ENCODE data around the gene RIMS4. TPM values are rescaled to one million over a fixed set of nuclear protein-coding genes. Genes with fewer than 3 reads are reported as not detected.
A peak's percentile ranks its signal among the peaks of the same experiment; 100 is the strongest.

RIMS4 gene
- total and polyA plus RNA-seq, 5 donors, result 0.38 to 2.4 (median 1.2) TPM

DNA sequence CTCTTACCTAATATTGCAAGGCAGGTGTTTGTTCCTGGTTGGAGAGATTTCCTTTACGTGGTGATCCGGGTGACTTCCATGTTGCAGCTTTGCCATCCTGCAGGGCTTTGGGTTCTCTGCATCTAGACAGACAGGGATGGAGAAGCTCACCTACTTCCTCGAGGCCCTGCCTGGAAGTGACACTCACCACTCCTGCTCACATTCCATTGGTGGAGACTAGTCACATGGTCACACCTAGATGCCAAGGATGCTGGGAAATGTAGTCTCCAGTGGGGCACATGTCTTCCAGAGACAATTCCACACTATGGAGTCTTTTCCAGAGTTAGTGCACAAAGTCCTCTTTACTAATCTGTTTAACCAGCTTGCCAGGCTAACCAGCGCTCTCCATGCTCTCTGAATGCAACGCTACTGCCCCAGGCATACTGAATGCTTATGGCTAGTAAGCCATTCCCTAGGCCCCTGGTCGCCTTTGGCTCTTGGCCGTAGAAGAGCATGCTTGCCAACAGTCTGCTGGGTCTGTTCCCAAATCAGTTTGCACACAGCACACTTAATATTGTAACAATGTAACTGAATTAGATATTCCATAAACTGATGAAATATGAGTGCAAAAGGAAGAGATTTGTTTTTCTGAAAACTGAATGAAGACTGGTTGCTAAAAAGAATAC is 71.4 kb downstream of the RIMS4 start:
- intact Hi-C loops (cut with DNase I), result loop anchor here in 1 of 4 donors (10.0 kb wide), 2 partner anchors 354 to 524 kb away; partner anchors contain the start of gene OSER1
- no peak overlapping the region for H3K27ac ChIP-seq (ENCODE audit: low read length)
- H3K4me3 ChIP-seq (ENCODE audit: low read length), result no peak overlapping the region
- DNase-seq (peak in 2 of 3 donors; percentile 59 to 77), ATAC-seq (peak; percentile 76 to 83)
- no peaks in the 10 kb centered on the region for H3K27me3 ChIP-seq (ENCODE audit: control insufficient read depth, insufficient read depth)
- no peaks in the 10 kb centered on the region for H3K4me1 ChIP-seq (ENCODE audit: control insufficient read depth, insufficient read depth, low read length)
- no peaks in the 10 kb centered on the region for H3K9me3 ChIP-seq (ENCODE audit: control insufficient read depth, low read length)
- 65% methylated on average over 7 of the region's 7 CpGs for WGBS

DNA sequence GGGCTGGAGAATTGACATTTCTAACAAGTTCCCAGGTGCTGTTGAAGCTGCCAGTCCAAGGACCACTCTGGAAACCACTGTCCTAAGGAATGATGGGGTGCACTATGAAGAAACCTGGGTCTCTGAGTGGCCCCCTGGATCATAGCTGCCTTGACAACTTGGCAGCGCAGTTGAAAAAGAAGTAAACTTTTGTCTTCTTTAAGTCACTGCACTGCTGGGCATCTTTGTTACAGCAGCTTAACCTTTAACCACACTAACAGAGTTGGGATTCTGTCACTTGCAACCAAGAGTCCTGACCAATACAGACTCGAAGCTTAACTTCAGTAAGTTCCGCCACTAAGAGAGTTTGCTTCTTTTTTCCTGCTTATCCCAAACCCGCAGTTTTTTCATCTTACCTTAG is 73.2 kb downstream of the RIMS4 start:
- H3K27me3 ChIP-seq (ENCODE audit: control insufficient read depth, insufficient read depth), result no peaks in the 10 kb centered on the region
- WGBS, result 96% methylated on average over 4 of the region's 4 CpGs
- DNase-seq, result no peak
- intact Hi-C loops (cut with DNase I), result loop anchor here in 1 of 4 donors (10.0 kb wide), 2 partner anchors 352 to 522 kb away; partner anchors contain the start of gene OSER1
- no peaks in the 10 kb centered on the region for H3K4me1 ChIP-seq (ENCODE audit: control insufficient read depth, insufficient read depth, low read length)
- no peak overlapping the region for H3K27ac ChIP-seq (ENCODE audit: low read length)
- H3K9me3 ChIP-seq (ENCODE audit: control insufficient read depth, low read length), result no peaks in the 10 kb centered on the region
- ATAC-seq, result no peak
- H3K4me3 ChIP-seq (ENCODE audit: low read length), result no peak overlapping the region

DNA sequence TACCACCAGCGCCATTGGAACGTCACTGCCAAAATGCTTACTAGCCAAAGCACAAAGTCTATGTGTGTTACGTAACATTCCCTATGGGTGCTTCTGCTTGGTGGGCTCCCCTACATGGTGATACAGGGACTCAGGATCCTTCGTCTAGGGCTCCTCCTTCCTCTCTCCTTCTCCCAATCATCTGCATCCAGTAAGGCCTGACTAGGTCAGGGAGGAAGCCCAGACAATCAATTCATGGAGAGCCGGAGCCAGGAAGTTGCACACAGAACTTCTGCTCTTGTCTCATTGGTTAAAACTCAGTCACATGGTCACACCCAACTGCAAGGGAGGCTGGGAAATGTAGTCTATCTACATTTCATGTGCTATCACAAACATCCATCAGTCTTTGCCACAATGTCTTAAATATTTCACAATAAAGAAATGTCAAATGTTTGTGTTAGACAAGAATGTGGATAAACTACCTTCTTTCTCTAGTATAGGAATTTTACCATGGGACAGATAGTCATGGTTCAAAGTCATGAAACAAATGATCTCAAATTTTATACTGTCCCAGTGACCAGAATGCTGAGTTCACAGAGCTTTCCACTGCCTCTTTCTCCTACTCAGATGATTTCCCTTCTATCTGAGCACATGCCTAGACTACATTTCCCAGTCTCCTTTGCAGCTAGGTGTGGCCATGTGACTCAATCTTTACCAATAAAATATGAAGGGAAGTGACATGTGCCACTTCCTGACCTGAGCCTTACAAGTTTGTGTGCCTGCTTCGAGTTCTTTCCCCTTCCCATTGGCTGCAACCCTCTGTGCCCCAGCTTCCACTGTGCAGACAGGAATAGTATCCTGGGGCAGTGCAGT is 74.0 kb downstream of the RIMS4 start:
- DNase-seq, result peak in 2 of 3 donors; percentile 62 to 81
- Histone ChIP-seq H3K9me3 (ENCODE audit: control insufficient read depth, low read length) (no peaks in the 10 kb centered on the region), H3K27me3 (ENCODE audit: control insufficient read depth, insufficient read depth) (no peaks in the 10 kb centered on the region), H3K4me1 (ENCODE audit: control insufficient read depth, insufficient read depth, low read length) (no peaks in the 10 kb centered on the region), H3K4me3 (ENCODE audit: low read length) (no peak overlapping the region), H3K27ac (ENCODE audit: low read length) (peak overlapping the region; percentile 53)
- intact Hi-C loops (cut with DNase I), result loop anchor here in 1 of 4 donors (10.0 kb wide), 2 partner anchors 352 to 522 kb away; partner anchors contain the start of gene OSER1
- ATAC-seq, result peak; percentile 79 to 82
- 36% methylated on average over 6 of the region's 6 CpGs for WGBS

DNA sequence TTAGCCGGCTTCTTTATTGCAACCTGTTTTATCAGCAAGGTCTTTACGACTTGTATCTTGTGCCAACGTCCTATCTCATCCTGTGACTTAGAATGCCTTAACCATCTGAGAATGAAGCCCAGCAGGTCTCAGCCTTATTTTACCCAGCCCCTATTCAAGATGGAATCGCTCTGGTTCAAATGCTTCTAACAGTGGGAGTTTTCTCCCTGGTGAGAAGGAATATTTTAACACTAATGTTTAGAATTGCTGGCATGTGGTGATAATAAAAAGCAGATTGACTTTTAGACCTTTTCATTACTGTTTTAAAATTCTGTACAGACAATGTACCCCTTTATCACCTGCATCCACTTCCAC is 74.6 kb downstream of the RIMS4 start:
- no peak for DNase-seq
- no peak for ATAC-seq
- no peaks in the 10 kb centered on the region for H3K27me3 ChIP-seq (ENCODE audit: control insufficient read depth, insufficient read depth)
- H3K27ac ChIP-seq (ENCODE audit: low read length), result peak overlapping the region; percentile 53
- no peak overlapping the region for H3K4me3 ChIP-seq (ENCODE audit: low read length)
- intact Hi-C loops (cut with DNase I), result loop anchor here in 1 of 4 donors (10.0 kb wide), 2 partner anchors 351 to 521 kb away; partner anchors contain the start of gene OSER1
- H3K9me3 ChIP-seq (ENCODE audit: control insufficient read depth, low read length), result no peaks in the 10 kb centered on the region
- WGBS, result 88% methylated on average over 4 of the region's 4 CpGs
- H3K4me1 ChIP-seq (ENCODE audit: control insufficient read depth, insufficient read depth, low read length), result no peaks in the 10 kb centered on the region

- Histone ChIP-seq H3K27me3 (ENCODE audit: control insufficient read depth, insufficient read depth) (no peaks in the 10 kb centered on the region), H3K9me3 (ENCODE audit: control insufficient read depth, low read length) (no peaks in the 10 kb centered on the region), H3K4me1 (ENCODE audit: control insufficient read depth, insufficient read depth, low read length) (peaks cover 2% of the 10 kb centered on the region), H3K27ac (ENCODE audit: low read length) (no peak overlapping the region), H3K4me3 (ENCODE audit: low read length) (no peak overlapping the region)
- DNase-seq, result peak in 1 of 3 donors; percentile 16
- intact Hi-C loops (cut with DNase I), result loop anchor here in 1 of 4 donors (10.0 kb wide), 2 partner anchors 350 to 520 kb away; partner anchors contain the start of gene OSER1
- ATAC-seq, result no peak
- 56% methylated on average over 3 of the region's 3 CpGs for WGBS
Observed at GRCh38 chr20:44734938-44735337, 75.4 kb downstream of the RIMS4 start.

DNA sequence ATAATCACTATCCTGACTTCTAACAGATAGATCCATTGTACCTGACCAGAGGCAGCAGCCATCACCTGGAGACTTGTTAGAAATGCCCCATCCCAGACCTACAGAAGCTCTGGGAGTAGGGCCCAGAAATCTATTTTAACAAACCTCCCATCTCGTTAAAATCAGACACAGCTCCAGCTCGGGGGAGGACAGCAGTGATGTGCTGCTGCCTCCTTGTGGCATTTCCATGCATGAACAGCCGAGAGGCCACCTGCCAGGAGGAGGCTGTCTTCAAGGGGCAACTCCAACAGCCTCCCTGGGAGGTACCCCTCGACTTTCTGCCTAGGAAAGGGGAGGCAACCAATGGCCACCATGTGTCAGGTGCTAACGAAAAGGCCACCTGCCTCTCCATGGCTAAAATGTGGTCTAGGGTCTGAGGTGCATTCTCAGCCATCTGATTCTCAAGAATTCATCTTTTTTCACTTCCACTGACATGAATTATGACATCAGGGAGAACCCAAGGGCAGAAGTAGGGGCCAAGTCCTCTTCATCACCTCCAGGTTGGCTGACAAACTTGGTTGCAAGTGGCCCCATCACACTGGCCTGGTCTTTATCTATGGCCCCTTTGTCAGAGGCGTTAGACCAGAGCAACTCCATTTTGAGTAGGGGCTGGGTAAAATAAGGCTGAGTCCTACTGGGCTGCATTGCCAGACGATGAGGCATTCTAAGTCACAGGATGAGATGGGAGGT is 76.8 kb downstream of the RIMS4 start:
- H3K9me3 ChIP-seq (ENCODE audit: control insufficient read depth, low read length), result no peaks in the 10 kb centered on the region
- DNase-seq (peak; percentile 72 to 89 (median 86)), ATAC-seq (peak; percentile 37 to 49)
- H3K4me3 ChIP-seq (ENCODE audit: low read length), result no peak overlapping the region
- 23% methylated on average over 7 of the region's 7 CpGs for WGBS
- peak overlapping the region; percentile 5 for H3K27ac ChIP-seq (ENCODE audit: low read length)
- intact Hi-C loops (cut with DNase I), result loop anchor here (1.0 to 10.0 kb wide), 4 partner anchors 48 to 519 kb away; partner anchors contain the start of gene OSER1 (in 1 of the 4)
- peaks cover 7% of the 10 kb centered on the region for H3K4me1 ChIP-seq (ENCODE audit: control insufficient read depth, insufficient read depth, low read length)
- no peaks in the 10 kb centered on the region for H3K27me3 ChIP-seq (ENCODE audit: control insufficient read depth, insufficient read depth)

DNA sequence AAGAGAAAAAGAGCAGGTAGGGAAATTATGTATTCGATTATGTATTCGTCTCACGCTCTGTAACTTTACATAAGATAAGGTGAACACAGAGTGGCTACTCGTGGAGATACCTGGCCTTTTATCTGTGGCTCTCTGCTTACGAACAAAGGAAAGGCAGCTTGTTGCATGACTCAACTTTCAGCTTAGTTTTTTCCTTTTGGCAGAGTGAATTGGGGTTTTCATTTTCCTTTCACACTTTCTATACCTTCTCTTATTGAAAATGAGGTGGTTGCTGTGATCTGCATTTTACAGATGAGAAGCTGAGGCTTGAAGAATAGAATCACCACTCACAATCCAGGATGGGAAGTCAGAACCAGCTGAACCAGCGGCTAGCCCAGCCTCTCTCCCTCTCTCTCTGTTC is 78.0 kb downstream of the RIMS4 start:
- H3K27ac ChIP-seq (ENCODE audit: low read length), result no peak overlapping the region
- ATAC-seq (no peak), DNase-seq (no peak)
- intact Hi-C loops (cut with DNase I), result loop anchor here in 3 of 4 donors (2.0 to 10.0 kb wide), 3 partner anchors 48 to 518 kb away; partner anchors contain the start of gene OSER1 (in 1 of the 3)
- H3K4me1 ChIP-seq (ENCODE audit: control insufficient read depth, insufficient read depth, low read length), result peaks cover 7% of the 10 kb centered on the region
- no peak overlapping the region for H3K4me3 ChIP-seq (ENCODE audit: low read length)
- no peaks in the 10 kb centered on the region for H3K9me3 ChIP-seq (ENCODE audit: control insufficient read depth, low read length)
- no peaks in the 10 kb centered on the region for H3K27me3 ChIP-seq (ENCODE audit: control insufficient read depth, insufficient read depth)
- WGBS, result 66% methylated on average over 6 of the region's 6 CpGs

- ATAC-seq (peak in 1 of 2 donors; percentile 3), DNase-seq (peak in 1 of 3 donors; percentile 52)
- Histone ChIP-seq H3K4me3 (ENCODE audit: low read length) (no peak overlapping the region), H3K27me3 (ENCODE audit: control insufficient read depth, insufficient read depth) (no peaks in the 10 kb centered on the region), H3K9me3 (ENCODE audit: control insufficient read depth, low read length) (no peaks in the 10 kb centered on the region), H3K27ac (ENCODE audit: low read length) (peak overlapping the region; percentile 82), H3K4me1 (ENCODE audit: control insufficient read depth, insufficient read depth, low read length) (peaks cover 7% of the 10 kb centered on the region)
- intact Hi-C loops (cut with DNase I), result loop anchor here in 3 of 4 donors (2.0 to 10.0 kb wide), 3 partner anchors 47 to 517 kb away; partner anchors contain the start of gene OSER1 (in 1 of the 3)
- 61% methylated on average over 8 of the region's 8 CpGs for WGBS
Observed at GRCh38 chr20:44731657-44732056, 78.7 kb downstream of the RIMS4 start.

GRCh38 chr20:44730441-44730840 is 79.9 kb downstream of the RIMS4 start:
- Histone ChIP-seq H3K4me1 (ENCODE audit: control insufficient read depth, insufficient read depth, low read length) (peaks cover 7% of the 10 kb centered on the region), H3K27ac (ENCODE audit: low read length) (peak overlapping the region; percentile 54), H3K9me3 (ENCODE audit: control insufficient read depth, low read length) (no peaks in the 10 kb centered on the region), H3K27me3 (ENCODE audit: control insufficient read depth, insufficient read depth) (no peaks in the 10 kb centered on the region), H3K4me3 (ENCODE audit: low read length) (no peak overlapping the region)
- no peak for ATAC-seq
- WGBS, result 80% methylated on average over 2 of the region's 2 CpGs
- intact Hi-C loops (cut with DNase I), result loop anchor here in 1 of 4 donors (10.0 kb wide), 2 partner anchors 346 to 516 kb away; partner anchors contain the start of gene OSER1
- no peak for DNase-seq

DNA sequence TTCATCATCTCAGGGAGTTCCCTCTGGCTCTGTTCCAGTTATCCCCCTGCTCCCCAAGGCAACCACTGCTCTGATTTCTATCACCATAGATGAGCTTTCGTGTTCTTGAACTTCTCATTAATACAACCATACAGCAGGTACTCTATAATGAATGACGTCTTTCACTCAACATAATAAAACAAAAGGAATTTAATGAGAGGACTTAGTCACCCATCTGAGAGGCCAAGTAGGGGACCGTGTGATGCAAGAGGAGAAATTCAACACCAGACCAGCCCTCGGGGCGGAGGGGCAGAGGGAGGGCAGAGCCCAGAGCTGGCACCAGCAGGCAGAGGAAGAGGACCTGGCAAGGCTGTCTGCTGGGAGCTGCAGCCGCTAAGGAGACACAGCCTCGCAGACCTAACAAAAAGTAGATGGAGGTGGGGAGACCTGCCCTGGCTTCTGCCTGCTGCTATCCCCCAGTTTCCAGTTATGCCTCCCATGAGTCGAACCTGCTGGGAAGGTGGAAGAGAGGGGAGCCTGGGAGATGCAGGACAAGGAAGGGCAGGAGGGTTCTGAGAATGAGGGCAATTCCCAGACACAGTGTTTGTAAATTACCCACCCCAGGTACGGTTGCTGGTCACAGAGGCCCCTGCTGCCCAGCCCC is 81.4 kb downstream of the RIMS4 start:
- intact Hi-C loops (cut with DNase I), result no loop called here

More for the DNA sequence above, 81.4 kb downstream of the RIMS4 start:
- Histone ChIP-seq H3K9me3 (ENCODE audit: control insufficient read depth, low read length) (no peaks in the 10 kb centered on the region), H3K27me3 (ENCODE audit: control insufficient read depth, insufficient read depth) (no peaks in the 10 kb centered on the region), H3K27ac (ENCODE audit: low read length) (peak overlapping the region; percentile 88), H3K4me1 (ENCODE audit: control insufficient read depth, insufficient read depth, low read length) (peaks cover 7% of the 10 kb centered on the region), H3K4me3 (ENCODE audit: low read length) (no peak overlapping the region)
- ATAC-seq, result peak; percentile 85 to 86
- DNase-seq, result peak; percentile 72 to 87 (median 83)
- 22% methylated on average over 9 of the region's 9 CpGs for WGBS
